Activated T-cell treated with anti-CD3 and anti-CD28 coated beads for 1 hour (primary cell): Measurements from ENCODE around the gene TRIP11.

Source experiments
- DNase-seq: peaks from one replicate; pipeline ENCODE4 v3.0.0-alpha.2; 2020; ENCODE audit warnings: low read depth

Gene TRIP11

GRCh38 chr14:91955168-91955567, 84.7 kb downstream of the TRIP11 start:
- DNase-seq: no peak

- DNase-seq: no peak
These were observed 86.5 kb downstream of the TRIP11 start for GRCh38 chr14:91953170-91953985.

- peak; percentile 11 for DNase-seq
These were observed 92.2 kb downstream of the TRIP11 start, which contains the start of gene FBLN5 for GRCh38 chr14:91947475-91948184. Gene FBLN5, minus strand, starts transcription at chr14:91947694. Its CDS starts 465 bp downstream, at chr14:91947229.

- no peak for DNase-seq
These were observed 93.0 kb downstream of the TRIP11 start for GRCh38 chr14:91946622-91947474.

GRCh38 chr14:91945751-91946621, 93.9 kb downstream of the TRIP11 start:
- DNase-seq: no peak

- no peak for DNase-seq
These were observed 96.9 kb downstream of the TRIP11 start for GRCh38 chr14:91942946-91943345.

- DNase-seq: no peak
These were observed 97.7 kb downstream of the TRIP11 start for GRCh38 chr14:91942128-91942527.

GRCh38 chr14:91940209-91940608, 99.7 kb downstream of the TRIP11 start:
- DNase-seq: no peak

GRCh38 chr14:91935586-91935985, 104.3 kb downstream of the TRIP11 start:
- no peak for DNase-seq

GRCh38 chr14:91934554-91935285, 105.1 kb downstream of the TRIP11 start:
- no peak for DNase-seq

- no peak for DNase-seq
These were observed 108.3 kb downstream of the TRIP11 start for GRCh38 chr14:91931478-91932088.

GRCh38 chr14:91929700-91930099, 110.2 kb downstream of the TRIP11 start:
- DNase-seq: no peak

GRCh38 chr14:91927800-91928199, 112.1 kb downstream of the TRIP11 start:
- DNase-seq: no peak

- DNase-seq: no peak
These were observed 112.7 kb downstream of the TRIP11 start for GRCh38 chr14:91927191-91927590.

GRCh38 chr14:91926131-91926890, 113.5 kb downstream of the TRIP11 start:
- DNase-seq: no peak

- no peak for DNase-seq
These were observed 114.1 kb downstream of the TRIP11 start for GRCh38 chr14:91925727-91926121.

GRCh38 chr14:91925001-91925726, 114.7 kb downstream of the TRIP11 start:
- no peak for DNase-seq

- no peak for DNase-seq
These were observed 119.3 kb downstream of the TRIP11 start for GRCh38 chr14:91920526-91920925.

- no peak for DNase-seq
These were observed 120.0 kb downstream of the TRIP11 start for GRCh38 chr14:91919814-91920213.
